OCI-LY3 (cell line): Measurements from ENCODE around the gene SDC4.

Source experiments
- EZH2phosphoT487 ChIP-seq: fragments of 200-600 bp; shearing (Covaris generic); IDR thresholded peaks from 2 replicates; pipeline ENCODE4 v1.6.1; 2018; ENCODE audit warnings: antibody characterized with exemption, mixed run types, low read depth
- TF ChIP-seq, protein P1 (sequence below): fragments of 200-600, 300-600 bp; sonication (generic); IDR thresholded peaks from 2 replicates; pipeline ENCODE4 v1.5.1; 2014; ENCODE audit warnings: antibody characterized with exemption, low read length, low read depth

DNA sequence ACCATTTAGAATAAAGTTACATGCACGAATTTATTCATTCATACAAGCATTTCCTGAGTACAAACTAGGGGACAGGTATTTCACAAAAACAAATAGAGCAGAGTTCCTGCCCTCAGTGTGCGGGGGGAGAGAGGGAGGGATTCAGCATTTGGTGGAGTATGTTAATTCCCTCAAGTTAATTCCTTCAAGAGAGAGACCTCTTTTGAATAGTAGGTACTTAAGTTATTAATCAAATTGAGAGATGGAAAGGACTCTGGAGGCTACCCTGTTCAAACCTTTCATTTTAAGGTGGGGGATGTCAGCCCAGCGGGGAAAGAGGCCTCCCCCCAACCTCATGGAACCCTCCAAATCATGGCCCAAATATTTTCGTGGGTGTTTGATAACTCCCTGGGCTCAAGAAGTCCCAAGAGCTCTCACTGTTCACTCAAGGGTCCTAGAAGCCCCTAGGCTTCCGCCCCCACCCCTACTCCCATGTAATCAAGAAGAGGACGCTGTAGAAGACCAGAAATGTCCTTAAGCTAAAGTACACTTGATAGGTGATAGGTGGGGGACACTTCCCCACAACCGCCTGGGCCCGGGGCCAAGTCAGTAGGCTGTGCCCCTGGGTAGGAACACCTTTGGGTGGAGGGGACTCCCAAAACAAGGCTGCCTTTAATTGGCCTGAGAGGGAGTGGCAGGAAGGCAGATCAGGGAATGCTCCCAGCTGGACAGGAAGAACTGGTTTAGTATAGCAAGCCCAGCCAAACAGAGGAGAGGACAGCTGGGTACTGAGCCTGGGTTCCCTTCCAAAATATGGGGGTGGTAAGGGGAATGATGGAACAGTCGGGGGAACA, 2.9 kb downstream of the SDC4 start:
- TF ChIP-seq, protein P1, sequence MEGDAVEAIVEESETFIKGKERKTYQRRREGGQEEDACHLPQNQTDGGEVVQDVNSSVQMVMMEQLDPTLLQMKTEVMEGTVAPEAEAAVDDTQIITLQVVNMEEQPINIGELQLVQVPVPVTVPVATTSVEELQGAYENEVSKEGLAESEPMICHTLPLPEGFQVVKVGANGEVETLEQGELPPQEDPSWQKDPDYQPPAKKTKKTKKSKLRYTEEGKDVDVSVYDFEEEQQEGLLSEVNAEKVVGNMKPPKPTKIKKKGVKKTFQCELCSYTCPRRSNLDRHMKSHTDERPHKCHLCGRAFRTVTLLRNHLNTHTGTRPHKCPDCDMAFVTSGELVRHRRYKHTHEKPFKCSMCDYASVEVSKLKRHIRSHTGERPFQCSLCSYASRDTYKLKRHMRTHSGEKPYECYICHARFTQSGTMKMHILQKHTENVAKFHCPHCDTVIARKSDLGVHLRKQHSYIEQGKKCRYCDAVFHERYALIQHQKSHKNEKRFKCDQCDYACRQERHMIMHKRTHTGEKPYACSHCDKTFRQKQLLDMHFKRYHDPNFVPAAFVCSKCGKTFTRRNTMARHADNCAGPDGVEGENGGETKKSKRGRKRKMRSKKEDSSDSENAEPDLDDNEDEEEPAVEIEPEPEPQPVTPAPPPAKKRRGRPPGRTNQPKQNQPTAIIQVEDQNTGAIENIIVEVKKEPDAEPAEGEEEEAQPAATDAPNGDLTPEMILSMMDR: no peak
- TF ChIP-seq EZH2phosphoT487: no peak
